Astrocyte (in vitro differentiated cells and primary cell): ENCODE data around the gene TENM4. TPM values are rescaled to one million over a fixed set of nuclear protein-coding genes. Genes with fewer than 3 reads are reported as not detected.

Source experiments
- DNase-seq: peaks from one replicate; pipeline ENCODE4 v3.0.0-alpha.2; 2010; ENCODE audit warnings: low read depth
- FAIRE-seq: peaks from 2 replicates; lab custom pipeline; 2011; peaks lifted over from hg19 to GRCh38; lab: Jason Lieb, UNC
- H2AFZ ChIP-seq: 2 replicates; pipeline ENCODE4 v1.6.0; 2012; ENCODE audit warnings: low read depth, low read length, inconsistent platforms
- H3K27ac ChIP-seq: 2 replicates; pipeline ENCODE4 v1.5.1; 2011; ENCODE audit warnings: low read depth, low read length, inconsistent platforms
- H3K27me3 ChIP-seq: 2 replicates; pipeline ENCODE4 v1.6.0; 2011; ENCODE audit warnings: low read length, inconsistent platforms; ENCODE audit not compliant: insufficient read depth
- H3K36me3 ChIP-seq: 2 replicates; pipeline ENCODE4 v1.5.1; 2011; ENCODE audit warnings: low read length, inconsistent platforms; ENCODE audit not compliant: insufficient read depth
- H3K4me1 ChIP-seq: 2 replicates; pipeline ENCODE4 v1.5.1; 2011; ENCODE audit warnings: low read length, inconsistent platforms; ENCODE audit not compliant: insufficient read depth
- H3K4me2 ChIP-seq: 2 replicates; pipeline ENCODE4 v1.6.0; 2012; ENCODE audit warnings: low read length, inconsistent platforms
- H3K4me3 ChIP-seq: 2 replicates; pipeline ENCODE4 v1.5.1; 2011; ENCODE audit warnings: low read depth, mild to moderate bottlenecking, low read length, inconsistent platforms; ENCODE audit not compliant: insufficient read depth
- H3K79me2 ChIP-seq: 2 replicates; pipeline ENCODE4 v1.6.0; 2012; ENCODE audit warnings: mild to moderate bottlenecking, low read length, inconsistent platforms; ENCODE audit not compliant: insufficient read depth
- H3K9ac ChIP-seq: 2 replicates; pipeline ENCODE4 v1.6.0; 2012; ENCODE audit warnings: mild to moderate bottlenecking, low read length, inconsistent platforms
- H3K9me3 ChIP-seq: 2 replicates; pipeline ENCODE4 v1.5.1; 2012; ENCODE audit warnings: low read depth, mild to moderate bottlenecking, low read length, inconsistent platforms; ENCODE audit not compliant: insufficient read depth
- H4K20me1 ChIP-seq: 2 replicates; pipeline ENCODE4 v1.6.0; 2012; ENCODE audit warnings: low read length, inconsistent platforms; ENCODE audit not compliant: insufficient read depth
- H3K27ac Mint-ChIP-seq: one replicate; pipeline ENCODE4 v1.8.0; 2021; ENCODE audit warnings: mild to moderate bottlenecking, mixed read lengths; ENCODE audit not compliant: unreplicated experiment
- H3K27me3 Mint-ChIP-seq: one replicate; pipeline ENCODE4 v1.8.0; 2021; ENCODE audit warnings: low read depth, mixed read lengths; ENCODE audit not compliant: unreplicated experiment
- H3K36me3 Mint-ChIP-seq: one replicate; pipeline ENCODE4 v1.8.0; 2021; ENCODE audit warnings: low read depth, mixed read lengths; ENCODE audit not compliant: unreplicated experiment
- H3K4me1 Mint-ChIP-seq: one replicate; pipeline ENCODE4 v1.8.0; 2021; ENCODE audit warnings: low read depth, mixed read lengths; ENCODE audit not compliant: unreplicated experiment
- H3K4me3 Mint-ChIP-seq: one replicate; pipeline ENCODE4 v1.8.0; 2021; ENCODE audit warnings: mild to moderate bottlenecking, moderate library complexity, mixed read lengths; ENCODE audit not compliant: unreplicated experiment
- H3K9me3 Mint-ChIP-seq: one replicate; pipeline ENCODE4 v1.8.0; 2021; ENCODE audit warnings: mild to moderate bottlenecking, mixed read lengths; ENCODE audit not compliant: unreplicated experiment
- CTCF ChIP-seq: IDR thresholded peaks from 2 replicates; pipeline ENCODE4 v1.5.1; 2011; ENCODE audit warnings: low read depth, mild to moderate bottlenecking, inconsistent platforms, low read length, moderate library complexity; ENCODE audit not compliant: insufficient read depth
- EZH2 ChIP-seq: IDR thresholded peaks from 2 replicates; pipeline ENCODE4 v1.6.1; 2012; ENCODE audit warnings: mild to moderate bottlenecking, low read length, inconsistent platforms; ENCODE audit not compliant: insufficient read depth
- total RNA-seq: library from RNA; stranded (reverse); gene quantifications from 2 replicates; pipeline ENCODE4 v1.2.1, GENCODE V29; 2021

The TENM4 gene
- total RNA-seq, 1 donor from 2014 or later = 7.5 TPM

GRCh38 chr11:78690352-78690987, 750.4 kb downstream of the TENM4 start:
- Histone ChIP-seq H3K9ac (no peak overlapping the region), H3K9me3 (no peaks in the 10 kb centered on the region), H3K27me3 (no peaks in the 10 kb centered on the region), H3K4me2 (no peak overlapping the region), H4K20me1 (no peaks in the 10 kb centered on the region), H3K36me3 (no peaks in the 10 kb centered on the region), H3K27ac (no peak overlapping the region), H2AFZ (no peak overlapping the region), H3K79me2 (no peaks in the 10 kb centered on the region), H3K4me1 (peaks cover 6% of the 10 kb centered on the region), H3K4me3 (no peak overlapping the region)
- Mint-ChIP-seq H3K9me3 (no peaks in the 10 kb centered on the region), H3K4me3 (no peak overlapping the region), H3K36me3 (no peaks in the 10 kb centered on the region), H3K4me1 (peaks cover 1% of the 10 kb centered on the region), H3K27me3 (peaks cover 19% of the 10 kb centered on the region), H3K27ac (no peak overlapping the region)
- FAIRE-seq (no peak), DNase-seq (peak; percentile 22)
- TF ChIP-seq EZH2 (no peak), CTCF (no peak)

DNA sequence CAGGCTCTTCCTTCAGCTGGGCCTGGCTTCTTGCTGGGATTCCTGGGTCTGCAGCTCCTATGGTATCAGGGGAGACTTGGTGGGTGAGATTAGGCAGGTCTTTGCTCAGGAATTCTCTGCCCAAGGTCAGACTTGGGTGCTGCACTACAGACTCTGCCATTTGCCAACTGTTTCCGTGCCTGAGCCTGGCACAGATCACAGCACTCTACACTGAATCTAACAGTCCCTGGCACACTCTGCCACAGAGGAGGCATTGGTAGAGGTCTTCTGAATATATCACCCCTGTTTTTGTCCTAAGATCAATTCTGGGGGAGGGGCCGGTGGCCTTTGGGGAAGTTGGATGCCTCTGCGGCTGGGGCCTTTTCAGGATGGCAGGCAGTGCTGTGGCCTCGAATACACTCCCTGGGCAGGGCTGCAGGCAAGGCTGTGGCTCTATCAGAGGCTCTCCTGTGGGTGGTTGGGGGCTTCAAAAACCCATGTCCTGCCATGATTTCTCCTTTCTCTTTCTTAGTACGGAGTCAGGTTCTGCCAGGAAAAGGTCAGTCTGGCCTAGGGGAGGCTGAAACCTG, 751.2 kb downstream of the TENM4 start:
- Mint-ChIP-seq H3K4me1 (peaks cover 1% of the 10 kb centered on the region), H3K4me3 (no peak overlapping the region), H3K36me3 (no peaks in the 10 kb centered on the region), H3K27ac (no peak overlapping the region), H3K9me3 (no peaks in the 10 kb centered on the region), H3K27me3 (peaks cover 18% of the 10 kb centered on the region)
- Histone ChIP-seq H3K79me2 (no peaks in the 10 kb centered on the region), H3K4me3 (no peak overlapping the region), H3K4me1 (peaks cover 6% of the 10 kb centered on the region), H3K36me3 (no peaks in the 10 kb centered on the region), H2AFZ (no peak overlapping the region), H4K20me1 (no peaks in the 10 kb centered on the region), H3K9me3 (no peaks in the 10 kb centered on the region), H3K27ac (no peak overlapping the region), H3K4me2 (no peak overlapping the region), H3K27me3 (no peaks in the 10 kb centered on the region), H3K9ac (no peak overlapping the region)
- DNase-seq (no peak), FAIRE-seq (no peak)
- TF ChIP-seq EZH2 (no peak), CTCF (no peak)

DNA sequence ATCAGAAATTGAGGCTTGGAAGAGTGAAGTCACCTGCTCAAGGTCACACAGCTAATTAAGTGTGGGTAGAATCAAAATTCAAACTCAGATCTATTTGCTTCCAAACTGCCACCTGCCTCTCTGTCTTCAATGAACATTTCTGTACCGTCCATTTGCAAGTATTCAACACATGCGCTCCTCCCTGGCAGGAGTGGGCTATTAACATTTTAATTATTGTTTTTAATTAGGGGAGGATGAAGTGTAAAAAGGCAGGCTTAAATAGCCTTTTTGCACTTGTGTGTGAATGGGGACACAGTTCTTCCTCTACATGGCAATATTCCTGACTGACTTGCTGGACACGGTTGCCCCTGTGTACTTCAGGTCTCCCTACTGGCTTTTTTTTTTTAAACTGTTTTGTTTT, 751.7 kb downstream of the TENM4 start:
- H3K79me2 ChIP-seq = no peaks in the 10 kb centered on the region
- Mint-ChIP-seq H3K27ac (no peak overlapping the region), H3K27me3 (peaks cover 15% of the 10 kb centered on the region), H3K9me3 (no peaks in the 10 kb centered on the region), H3K36me3 (no peaks in the 10 kb centered on the region), H3K4me3 (no peak overlapping the region), H3K4me1 (peaks cover 1% of the 10 kb centered on the region)
- peaks cover 6% of the 10 kb centered on the region for H3K4me1 ChIP-seq
- no peak overlapping the region for H3K27ac ChIP-seq
- no peaks in the 10 kb centered on the region for H4K20me1 ChIP-seq
- H3K4me2 ChIP-seq = no peak overlapping the region
- no peaks in the 10 kb centered on the region for H3K9me3 ChIP-seq
- H3K4me3 ChIP-seq = no peak overlapping the region
- no peak overlapping the region for H2AFZ ChIP-seq
- FAIRE-seq = no peak
- no peaks in the 10 kb centered on the region for H3K36me3 ChIP-seq
- DNase-seq = no peak
- TF ChIP-seq EZH2 (no peak), CTCF (no peak)
- H3K27me3 ChIP-seq = no peaks in the 10 kb centered on the region
- no peak overlapping the region for H3K9ac ChIP-seq
